Mucosa of descending colon (tissue), 3 donors: Measurements from ENCODE around the gene BBS5. TPM values are rescaled to one million over a fixed set of nuclear protein-coding genes. Genes with fewer than 3 reads are reported as not detected.
"Not testable (repeated sequence)": the region's sequence is repeated elsewhere in the genome, so short reads cannot be mapped to it uniquely, and the experiment has no call there.

Source experiments
- ATAC-seq: fragments of 200-7000 bp; cut with Tn5 transposase; one replicate; pipeline ENCODE4 v1.9.1; 2020; ENCODE audit warnings: mild to moderate bottlenecking, moderate library complexity
- DNase-seq, 3 donors: peaks; one replicate each; pipeline ENCODE4 v3.0.0-alpha.2; 2020
- H3K36me3 ChIP-seq: fragments of 200-600 bp; one replicate; pipeline ENCODE4 v1.8.0; 2021; ENCODE audit warnings: low read depth, mild to moderate bottlenecking
- H3K4me1 ChIP-seq: fragments of 200-600 bp; one replicate; pipeline ENCODE4 v1.8.0; 2021; ENCODE audit warnings: low read depth, mild to moderate bottlenecking
- H3K4me3 ChIP-seq: fragments of 200-600 bp; one replicate; pipeline ENCODE4 v1.8.0; 2021; ENCODE audit warnings: mild to moderate bottlenecking
- H3K9me3 ChIP-seq: fragments of 200-600 bp; one replicate; pipeline ENCODE4 v1.8.0; 2021; ENCODE audit warnings: mild to moderate bottlenecking
- intact Hi-C, 2 donors: fragments of 100-400 bp; cut with DNase I in 1 of 2; cut with micrococcal nuclease in 1 of 2; formaldehyde crosslinking; loops; one replicate each; pipeline versions ENCODE4 v1.11.0 to v1.11.1; 2022; cut with DNase I, micrococcal nuclease
- total RNA-seq, 3 donors: library from RNA; stranded (reverse); fragmentation: NEBNext Ultra II Directional in 2 of 3; extraction: Animal tissue kit (Norgen Biotek cat#: 25700) in 2 of 3; gene quantifications; one replicate each; pipeline versions ENCODE4 v1.2.1 to v1.2.4, GENCODE V29; 2021 to 2023
- TF ChIP-seq, protein P1 (sequence below): fragments of 200-600 bp; IDR thresholded peaks from one replicate; pipeline ENCODE4 v1.8.0; 2022; ENCODE audit warnings: antibody characterized with exemption, mild to moderate bottlenecking
- donor health status: DM: no; HTN: no; CAD: no; lungs with moderate emphysema.
- donor health status: DM: no; HTN: no; CAD: no.
- donor health status: DM: no; HTN: yes; CAD: no.

BBS5 gene
- total RNA-seq, 3 donors from 2014 or later: 2.7 to 7.1 (median 4.4) TPM

DNA sequence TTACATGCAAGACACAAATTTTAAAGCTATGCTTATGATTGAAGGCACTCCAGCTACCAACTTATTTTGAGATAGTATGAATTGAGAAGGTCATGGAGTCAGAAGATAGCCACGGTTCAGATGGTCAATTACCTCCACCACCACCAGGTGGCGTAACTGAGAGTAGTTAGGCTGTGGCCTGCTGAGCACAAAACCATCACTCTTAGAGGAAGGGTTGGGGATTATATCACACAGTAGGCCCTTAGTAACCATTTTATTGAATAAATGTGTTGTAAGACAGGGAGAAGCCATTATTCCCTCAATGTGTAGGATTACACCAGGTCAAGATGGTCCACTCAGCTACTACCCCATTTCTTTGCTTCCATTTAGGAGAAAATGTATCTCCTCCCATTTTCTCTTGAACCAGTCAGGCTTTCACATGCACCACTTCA lies 49.0 kb downstream of the BBS5 start:
- no peaks in the 10 kb centered on the region for H3K4me1 ChIP-seq
- intact Hi-C loops: no loop called here
- DNase-seq (peak in 2 of 3 donors; percentile 55 to 86), ATAC-seq (peak; percentile 86)
- no peaks in the 10 kb centered on the region for H3K36me3 ChIP-seq
- H3K4me3 ChIP-seq: no peak overlapping the region
- H3K9me3 ChIP-seq: no peaks in the 10 kb centered on the region
- TF ChIP-seq, protein P1, sequence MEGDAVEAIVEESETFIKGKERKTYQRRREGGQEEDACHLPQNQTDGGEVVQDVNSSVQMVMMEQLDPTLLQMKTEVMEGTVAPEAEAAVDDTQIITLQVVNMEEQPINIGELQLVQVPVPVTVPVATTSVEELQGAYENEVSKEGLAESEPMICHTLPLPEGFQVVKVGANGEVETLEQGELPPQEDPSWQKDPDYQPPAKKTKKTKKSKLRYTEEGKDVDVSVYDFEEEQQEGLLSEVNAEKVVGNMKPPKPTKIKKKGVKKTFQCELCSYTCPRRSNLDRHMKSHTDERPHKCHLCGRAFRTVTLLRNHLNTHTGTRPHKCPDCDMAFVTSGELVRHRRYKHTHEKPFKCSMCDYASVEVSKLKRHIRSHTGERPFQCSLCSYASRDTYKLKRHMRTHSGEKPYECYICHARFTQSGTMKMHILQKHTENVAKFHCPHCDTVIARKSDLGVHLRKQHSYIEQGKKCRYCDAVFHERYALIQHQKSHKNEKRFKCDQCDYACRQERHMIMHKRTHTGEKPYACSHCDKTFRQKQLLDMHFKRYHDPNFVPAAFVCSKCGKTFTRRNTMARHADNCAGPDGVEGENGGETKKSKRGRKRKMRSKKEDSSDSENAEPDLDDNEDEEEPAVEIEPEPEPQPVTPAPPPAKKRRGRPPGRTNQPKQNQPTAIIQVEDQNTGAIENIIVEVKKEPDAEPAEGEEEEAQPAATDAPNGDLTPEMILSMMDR: peak; percentile 87

DNA sequence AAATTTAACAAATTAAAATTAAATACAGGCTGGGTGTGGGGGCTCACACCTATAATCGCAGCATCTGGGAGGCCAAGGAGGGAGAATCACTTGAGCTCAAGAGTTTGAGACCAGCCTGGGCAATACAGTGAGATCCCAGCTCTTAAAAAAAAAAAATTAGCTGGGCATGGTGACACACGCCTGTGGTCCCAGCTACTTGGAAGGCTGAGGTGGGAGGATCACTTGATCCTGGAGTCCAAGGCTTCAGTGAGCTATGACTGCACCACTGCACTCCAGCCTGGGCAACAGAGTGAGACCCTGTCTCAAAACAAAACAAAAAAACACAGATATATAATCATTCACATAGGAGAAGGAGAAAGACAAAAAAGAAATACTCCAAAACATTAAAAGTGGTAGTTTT lies 60.2 kb downstream of the BBS5 start:
- H3K36me3 ChIP-seq, intact Hi-C loops, H3K4me3 ChIP-seq, ATAC-seq, DNase-seq, H3K9me3 ChIP-seq, H3K4me1 ChIP-seq: not testable (repeated sequence)

DNA sequence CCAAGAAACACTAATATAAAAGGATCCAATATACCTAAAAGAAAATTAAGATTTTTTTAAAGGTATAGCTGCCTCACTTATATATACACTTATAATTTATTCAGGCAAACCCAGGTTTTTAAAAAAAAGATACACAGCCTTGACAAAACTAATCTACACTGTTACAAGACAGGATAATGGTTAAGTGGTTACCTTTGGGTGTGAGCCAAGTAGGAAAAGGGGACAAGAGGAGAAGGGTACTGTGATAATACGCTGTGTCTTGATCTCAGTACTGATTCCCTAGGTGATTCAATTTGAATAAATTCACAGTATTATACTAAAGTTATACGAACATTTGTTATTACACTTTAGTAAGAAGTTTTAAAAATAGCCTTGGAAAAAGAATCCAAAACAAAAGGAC lies 60.9 kb downstream of the BBS5 start:
- no peaks in the 10 kb centered on the region for H3K9me3 ChIP-seq
- DNase-seq (no peak), ATAC-seq (no peak)
- intact Hi-C loops: no loop called here
- TF ChIP-seq, protein P1: no peak
- H3K4me3 ChIP-seq: no peak overlapping the region
- H3K36me3 ChIP-seq: no peaks in the 10 kb centered on the region
- no peaks in the 10 kb centered on the region for H3K4me1 ChIP-seq

DNA sequence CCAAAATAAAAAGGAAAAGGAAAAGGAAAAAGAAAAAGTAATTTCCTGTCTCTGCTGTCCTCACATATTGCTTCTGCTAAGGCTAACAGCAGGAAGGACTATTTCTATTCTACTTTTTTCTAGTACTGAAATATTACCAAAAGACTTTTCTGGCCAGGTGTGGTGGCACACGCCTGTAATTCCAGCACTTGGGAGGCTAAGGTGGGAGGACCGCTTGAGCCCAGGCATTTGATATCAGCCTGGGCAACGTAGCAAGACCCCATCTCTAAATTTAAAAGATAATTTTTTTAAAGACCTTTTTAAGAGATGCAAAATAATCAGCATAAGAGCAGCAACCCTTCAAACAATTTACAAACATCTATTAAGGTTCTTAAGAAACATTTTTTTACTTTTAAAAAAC lies 63.1 kb downstream of the BBS5 start:
- H3K4me1 ChIP-seq: no peaks in the 10 kb centered on the region
- no peak overlapping the region for H3K4me3 ChIP-seq
- TF ChIP-seq, protein P1: no peak
- ATAC-seq: no peak
- DNase-seq: no peak
- H3K36me3 ChIP-seq: no peaks in the 10 kb centered on the region
- intact Hi-C loops: no loop called here
- H3K9me3 ChIP-seq: no peaks in the 10 kb centered on the region

DNA sequence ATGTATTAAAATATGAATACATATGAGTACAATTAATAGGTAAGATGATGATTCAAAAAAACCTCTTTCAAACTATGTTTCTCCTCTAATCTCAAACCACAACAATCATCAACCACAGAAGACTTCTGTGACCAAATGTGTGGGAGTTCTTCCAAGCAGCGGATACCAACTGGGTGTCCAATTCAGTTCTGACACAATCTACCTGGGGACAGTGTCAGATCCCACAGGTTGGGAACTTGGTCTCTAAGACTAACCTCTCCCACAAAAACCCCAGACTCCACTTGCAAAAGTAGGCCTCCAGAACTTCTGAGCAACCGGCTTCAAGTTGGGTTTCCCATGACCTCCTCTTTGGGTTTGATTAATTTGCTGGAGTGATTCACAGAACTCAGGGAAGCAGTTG lies 67.5 kb downstream of the BBS5 start:
- H3K4me3 ChIP-seq: no peak overlapping the region
- H3K36me3 ChIP-seq: no peaks in the 10 kb centered on the region
- no peaks in the 10 kb centered on the region for H3K9me3 ChIP-seq
- no peaks in the 10 kb centered on the region for H3K4me1 ChIP-seq
- TF ChIP-seq, protein P1: no peak
- intact Hi-C loops: no loop called here
- no peak for DNase-seq
- ATAC-seq: no peak

Other genes with a start within 250 kb of the BBS5 start
- gene LRP2, start 117.0 kb upstream of the BBS5 start, total RNA-seq: under 1 TPM in 1 of 3 donors, not detected in 2; 0.06 TPM
- gene KLHL41, start 30.2 kb downstream of the BBS5 start, total RNA-seq: 1 to 10 TPM; 1.1 to 1.5 (median 1.1) TPM
- 10 to 100 TPM; 44.4 to 70.5 (median 58.6) TPM for gene FASTKD1, start 94.4 kb downstream of the BBS5 start, total RNA-seq
- 10 to 100 TPM; 45.8 to 66.9 (median 49.2) TPM for gene PPIG, start 104.9 kb downstream of the BBS5 start, total RNA-seq
- not detected for gene CFAP210, start 214.9 kb downstream of the BBS5 start, total RNA-seq
- gene PHOSPHO2, start 215.0 kb downstream of the BBS5 start, total RNA-seq: 10 to 100 TPM in 2 of 3 donors, 1 to 10 TPM in 1; 7.3 to 11.4 (median 10.7) TPM